Endothelial cell of umbilical vein (primary cell): Measurements from ENCODE around the gene PHC2. TPM values are rescaled to one million over a fixed set of nuclear protein-coding genes. Genes with fewer than 3 reads are reported as not detected.

Experiments
- BruUV-seq: library from RNA; stranded (reverse); fragments of 400-500 nt; replicated peaks from 2 replicates; lab custom pipeline; 2021; lab: Mats Ljungman, UMichigan
- CTCF ChIA-PET: fragments of 300-600, 350-600 bp; sonication (Branson Sonifier 250); formaldehyde crosslinking; loops from one replicate; lab custom pipeline; 2021; ENCODE audit warnings: antibody characterized with exemption, inconsistent platforms; lab: Charles Lee
- POLR2A ChIA-PET: fragments of 300-600, 350-600 bp; sonication (Branson Sonifier 250); formaldehyde crosslinking; loops from one replicate; lab custom pipeline; 2021; ENCODE audit warnings: antibody characterized with exemption, inconsistent platforms; lab: Charles Lee
- DNase-seq: peaks from one replicate; pipeline ENCODE4 v3.0.0-alpha.2; 2011; ENCODE audit warnings: low read depth, low spot score
- FAIRE-seq: peaks from 2 replicates; lab custom pipeline; 2011; peaks lifted over from hg19 to GRCh38; lab: Jason Lieb, UNC
- H2AFZ ChIP-seq: 2 replicates; pipeline ENCODE4 v1.6.0; 2012; ENCODE audit warnings: low read depth, low read length, control low read depth, inconsistent platforms
- H3K27ac ChIP-seq: 2 replicates; pipeline ENCODE4 v1.5.1; 2011; ENCODE audit warnings: low read depth, mild to moderate bottlenecking, control low read depth, low read length, moderate library complexity; ENCODE audit not compliant: insufficient read depth
- H3K27me3 ChIP-seq, 2 experiments: 2 replicates each; pipeline versions ENCODE4 v1.6.0 to v1.6.1; 2011; ENCODE audit warnings: low read length in 2 of 2, mixed read lengths in 1 of 2; ENCODE audit not compliant: control insufficient read depth in 2 of 2, insufficient read depth in 2 of 2
- H3K36me3 ChIP-seq, 2 experiments: 2 replicates in 1 of 2; 3 replicates in 1 of 2; pipeline ENCODE4 v1.5.1; 2011; ENCODE audit warnings: low read length in 2 of 2, mild to moderate bottlenecking in 1 of 2, moderate library complexity in 1 of 2; ENCODE audit not compliant: control insufficient read depth in 2 of 2, insufficient read depth in 2 of 2; ENCODE audit errors: extremely low read depth in 1 of 2
- H3K4me1 ChIP-seq: 3 replicates; pipeline ENCODE4 v1.5.1; 2011; ENCODE audit warnings: mild to moderate bottlenecking, low read length; ENCODE audit not compliant: control insufficient read depth, insufficient read depth; ENCODE audit errors: extremely low read depth
- H3K4me2 ChIP-seq: 2 replicates; pipeline ENCODE4 v1.6.1; 2011; ENCODE audit warnings: low read length, control low read depth, mixed read lengths; ENCODE audit not compliant: insufficient read depth
- H3K4me3 ChIP-seq, 3 experiments: fragments of 200-600 bp in 1 of 3; sonication (generic), shearing (Covaris generic) in 1 of 3; replicated peaks in 1 of 3; 2 replicates each; pipeline ENCODE4 v1.5.1; 2011 to 2016; ENCODE audit warnings: control low read depth in 3 of 3, low read length in 3 of 3, mild to moderate bottlenecking in 2 of 3, inconsistent platforms in 1 of 3, low read depth in 1 of 3, moderate library complexity in 1 of 3; ENCODE audit not compliant: insufficient read depth in 1 of 3
- H3K79me2 ChIP-seq: 2 replicates; pipeline ENCODE4 v1.6.0; 2012; ENCODE audit warnings: low read length, inconsistent platforms; ENCODE audit not compliant: control insufficient read depth, insufficient read depth
- H3K9ac ChIP-seq: replicated peaks from 2 replicates; pipeline ENCODE3; 2011; ENCODE audit warnings: low read length, control low read depth; ENCODE audit not compliant: insufficient read depth; ENCODE audit errors: extremely low read depth
- H3K9me1 ChIP-seq: replicated peaks from 3 replicates; pipeline ENCODE4 v1.6.0; 2011; ENCODE audit warnings: mild to moderate bottlenecking, low read length; ENCODE audit not compliant: control insufficient read depth, insufficient read depth; ENCODE audit errors: extremely low read depth
- H3K9me3 ChIP-seq: replicated peaks from 2 replicates; pipeline ENCODE4 v1.5.1; 2012; ENCODE audit warnings: low read length, inconsistent platforms; ENCODE audit not compliant: control insufficient read depth, insufficient read depth
- H4K20me1 ChIP-seq: replicated peaks from 2 replicates; pipeline ENCODE3; 2011; ENCODE audit warnings: mild to moderate bottlenecking, low read length; ENCODE audit not compliant: control insufficient read depth, insufficient read depth; ENCODE audit errors: extremely low read depth
- CTCF ChIP-seq, 2 donors: IDR thresholded peaks; 1 replicate in 1 of 2; 2 replicates in 1 of 2; pipeline ENCODE4 v1.5.1; 2011; ENCODE audit warnings: low read length in 2 of 2, mild to moderate bottlenecking in 2 of 2, moderate library complexity in 2 of 2, control low read depth in 1 of 2, inconsistent platforms in 1 of 2, low read depth in 1 of 2; ENCODE audit not compliant: insufficient read depth in 1 of 2; ENCODE audit errors: extremely low read depth in 1 of 2
- EZH2 ChIP-seq: IDR thresholded peaks from 2 replicates; pipeline ENCODE4 v1.6.1; 2012; ENCODE audit warnings: borderline replicate concordance, low read depth, mild to moderate bottlenecking, moderate library complexity, low read length, inconsistent platforms; ENCODE audit not compliant: severe bottlenecking
- FOS ChIP-seq: IDR thresholded peaks from 2 replicates; pipeline ENCODE4 v1.6.1; 2011; ENCODE audit warnings: mild to moderate bottlenecking, low read length, moderate library complexity, borderline replicate concordance; ENCODE audit not compliant: insufficient read depth
- GATA2 ChIP-seq: IDR thresholded peaks from 2 replicates; pipeline ENCODE4 v1.7.0; 2011; ENCODE audit warnings: low read depth, mild to moderate bottlenecking, moderate library complexity, mixed read lengths, low read length; ENCODE audit not compliant: insufficient read length, insufficient read depth
- JUN ChIP-seq: IDR thresholded peaks from 2 replicates; pipeline ENCODE4 v1.6.1; 2011; ENCODE audit warnings: borderline replicate concordance, low read depth; ENCODE audit not compliant: insufficient read length, insufficient read depth
- MAX ChIP-seq: IDR thresholded peaks from 2 replicates; pipeline ENCODE4 v1.6.1; 2011; ENCODE audit not compliant: insufficient read depth, insufficient read length
- MYC ChIP-seq: IDR thresholded peaks from one replicate; pipeline ENCODE4 v1.6.1; 2011; ENCODE audit warnings: mild to moderate bottlenecking, low read depth, low read length
- POLR2A ChIP-seq: IDR thresholded peaks from 2 replicates; pipeline ENCODE4 v1.6.1; 2012; ENCODE audit warnings: low read depth, mild to moderate bottlenecking, control low read depth, low read length
- POLR2AphosphoS5 ChIP-seq: IDR thresholded peaks from 2 replicates; pipeline ENCODE4 v1.6.1; 2012; ENCODE audit warnings: low read depth, mild to moderate bottlenecking, control low read depth, low read length, moderate library complexity; ENCODE audit not compliant: insufficient read depth
- dilution Hi-C: fragments of 300-500 bp; cut with MboI; formaldehyde crosslinking; loops from one replicate; pipeline ENCODE4 v1.15.0; 2019; ENCODE audit warnings: low sequenced_read_pairs; ENCODE audit not compliant: extremely low pct_ligation_motif_present
- intact Hi-C: fragments of 100-400 bp; cut with micrococcal nuclease; formaldehyde crosslinking; loops from one replicate; pipeline ENCODE4 v1.10.0; 2022
- polyA plus RNA-seq, 4 experiments: library from polyadenylated mRNA; depleted of rRNA in 3 of 4; stranded (reverse) in 3 of 4; unstranded in 1 of 4; fragments of >200 nt; gene quantifications; 2 replicates each; pipeline versions ENCODE4 v1.2.1 to v1.2.3, GENCODE V29; 2011 to 2012; ENCODE audit warnings: missing spikeins in 1 of 4
- total RNA-seq: library from RNA; stranded (reverse); gene quantifications from 2 replicates; pipeline ENCODE4 v1.2.3, GENCODE V29; 2021

Gene PHC2
- total and polyA plus RNA-seq, 2 donors (not counting 3 experiments of a cell fraction or from before 2014, with no cell fraction given) = 65.6 to 79.0 TPM

DNA sequence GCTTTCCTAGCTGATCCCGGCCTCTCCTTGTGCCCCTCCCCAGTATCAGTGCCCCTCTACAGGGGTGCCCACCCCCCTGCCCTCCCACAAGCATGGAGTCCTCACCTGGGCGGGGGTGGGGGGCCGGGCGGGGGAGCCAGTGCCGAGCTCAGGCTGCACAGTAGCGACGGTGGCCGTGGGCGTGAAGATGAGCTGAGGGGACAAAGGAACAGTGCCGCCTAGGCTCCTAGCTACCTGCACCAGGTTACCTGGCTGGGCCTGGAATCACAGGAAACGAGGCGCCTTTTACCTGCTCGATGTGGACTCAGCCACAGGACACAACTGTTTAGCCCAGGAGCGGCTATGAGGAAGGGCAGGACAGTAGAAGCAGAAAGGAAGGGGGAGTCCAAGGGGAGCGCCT lies 62.5 kb downstream of the PHC2 start:
- H3K36me3 ChIP-seq = no peaks in the 10 kb centered on the region
- no peak for DNase-seq
- no peaks in the 10 kb centered on the region for H3K9me3 ChIP-seq
- no peaks in the 10 kb centered on the region for H3K27me3 ChIP-seq
- no peaks in the 10 kb centered on the region for H4K20me1 ChIP-seq
- no peak overlapping the region for H3K9ac ChIP-seq
- no peaks in the 10 kb centered on the region for H3K9me1 ChIP-seq
- H2AFZ ChIP-seq = no peak overlapping the region
- dilution Hi-C loops (no loop called here), intact Hi-C loops (loop anchor here (2.0 to 5.0 kb wide), 3 partner anchors 89 to 274 kb away; no protein-coding TSS in a partner anchor)
- no peak for TF ChIP-seq FOS
- no peak for TF ChIP-seq POLR2A
- no peak for TF ChIP-seq EZH2
- no peak for TF ChIP-seq CTCF (IDR thresholded peaks at IDR 0.05; ENCODE audit: extremely low read depth in 1 of 2, insufficient read depth in 1 of 2, low read depth in 1 of 2, low read length in 2 of 2)
- TF ChIP-seq MYC = no peak
- no peak for TF ChIP-seq POLR2AphosphoS5
- no peak for TF ChIP-seq JUN
- no peak for TF ChIP-seq GATA2
- TF ChIP-seq MAX = no peak
- no TSS peak for BruUV-seq
- no peak for FAIRE-seq
- CTCF ChIA-PET = interaction anchor here (1.0 to 5.4 kb wide), 5 partner anchors 26 to 150 kb away, joined by 3 to 95 read pairs (median 3); no protein-coding TSS in a partner anchor
- POLR2A ChIA-PET = no interaction called here
- no peak overlapping the region for H3K27ac ChIP-seq
- no peak overlapping the region for H3K4me3 ChIP-seq
- H3K79me2 ChIP-seq = no peaks in the 10 kb centered on the region
- no peak overlapping the region for H3K4me2 ChIP-seq
- no peaks in the 10 kb centered on the region for H3K4me1 ChIP-seq
